ENCODE measurements around the gene AHNAK2.
"Not testable (repeated sequence)": the region's sequence is repeated elsewhere in the genome, so short reads cannot be mapped to it uniquely, and the experiment has no call there.

AHNAK2 gene

GRCh38 chr14:104950021-104950420 is 28.2 kb downstream of the AHNAK2 start:
- DNase-seq: no peak

DNA sequence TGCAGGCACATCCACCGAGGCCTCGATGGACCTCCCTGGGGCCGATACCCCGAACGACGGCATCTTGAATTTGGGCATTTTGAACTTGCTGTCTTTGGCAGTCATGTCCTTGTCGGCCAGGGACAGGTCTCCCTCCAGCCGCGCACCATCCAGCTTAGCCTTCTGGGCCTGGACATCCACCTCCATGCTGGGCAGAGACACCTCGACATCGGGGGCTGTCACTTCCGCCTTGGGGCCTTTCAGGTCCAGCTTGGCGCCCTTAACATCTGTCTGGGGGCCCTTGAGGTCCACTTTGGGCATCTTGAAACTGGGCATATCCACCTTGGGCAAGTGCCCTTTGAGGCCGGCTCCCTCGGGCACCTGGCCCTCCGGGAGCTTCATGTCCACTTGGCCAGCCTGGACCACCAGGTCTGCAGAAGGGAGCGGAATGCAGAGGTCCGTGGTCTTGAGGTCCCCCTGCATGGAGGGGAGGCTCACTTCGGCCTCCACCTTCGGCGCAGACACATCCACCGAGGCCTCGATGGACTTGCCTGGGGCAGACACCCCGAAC is 28.7 kb downstream of the AHNAK2 start:
- not testable (repeated sequence) for DNase-seq

GRCh38 chr14:104948736-104949031 is 29.5 kb downstream of the AHNAK2 start:
- DNase-seq: no peak

DNA sequence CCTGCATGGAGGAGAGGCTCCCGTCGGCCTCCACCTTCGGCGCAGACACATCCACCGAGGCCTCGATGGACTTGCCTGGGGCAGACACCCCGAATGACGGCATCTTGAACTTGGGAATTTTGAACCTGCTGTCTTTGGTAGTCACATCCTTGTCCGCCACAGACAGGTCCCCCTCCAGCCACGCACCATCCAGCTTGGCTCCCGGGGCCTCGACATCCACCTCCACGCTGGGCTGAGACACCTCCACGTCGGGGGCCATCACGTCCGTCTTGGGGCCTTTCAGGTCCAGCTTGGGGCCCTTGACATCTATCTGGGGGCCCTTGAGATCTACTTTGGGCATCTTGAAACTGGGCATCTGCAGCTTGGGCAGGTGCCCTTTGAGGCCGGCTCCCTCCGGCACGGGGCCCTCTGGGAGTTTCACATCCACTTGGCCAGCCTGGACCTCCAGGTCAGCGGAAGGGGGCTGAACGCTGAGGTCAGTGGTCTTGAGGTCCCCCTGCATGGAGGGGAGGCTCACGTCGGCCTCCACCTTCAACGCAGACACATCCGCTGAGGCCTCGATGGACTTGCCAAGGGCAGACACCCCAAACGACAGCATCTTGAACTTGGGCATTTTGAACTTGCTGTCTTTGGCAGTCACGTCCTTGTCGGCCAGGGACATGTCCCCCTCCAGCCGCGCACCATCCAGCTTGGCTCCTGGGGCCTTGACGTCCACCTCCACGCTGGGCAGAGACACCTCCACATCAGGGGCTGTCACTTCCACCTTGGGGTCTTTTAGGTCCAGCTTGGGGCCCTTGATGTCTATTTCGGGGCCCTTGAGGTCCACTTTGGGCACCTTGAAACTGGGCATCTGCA is 30.1 kb downstream of the AHNAK2 start:
- not testable (repeated sequence) for DNase-seq

DNA sequence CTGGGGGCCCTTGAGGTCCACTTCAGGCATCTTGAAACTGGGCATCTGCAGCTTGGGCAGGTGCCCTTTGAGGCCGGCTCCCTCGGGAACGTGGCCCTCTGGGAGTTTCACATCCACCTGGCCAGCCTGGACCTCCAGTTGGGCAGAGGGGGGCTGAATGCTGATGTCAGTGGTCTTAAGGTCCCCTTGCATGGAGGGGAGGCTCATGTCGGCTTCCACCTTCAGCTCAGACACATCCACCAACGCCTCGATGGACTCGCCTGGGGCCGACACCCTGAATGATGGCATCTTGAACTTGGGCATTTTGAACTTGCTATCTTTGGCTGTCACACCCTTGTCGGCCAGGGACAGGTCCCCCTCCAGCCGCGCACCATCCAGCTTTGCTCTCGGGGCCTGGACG is 31.0 kb downstream of the AHNAK2 start:
- DNase-seq: not testable (repeated sequence)

DNA sequence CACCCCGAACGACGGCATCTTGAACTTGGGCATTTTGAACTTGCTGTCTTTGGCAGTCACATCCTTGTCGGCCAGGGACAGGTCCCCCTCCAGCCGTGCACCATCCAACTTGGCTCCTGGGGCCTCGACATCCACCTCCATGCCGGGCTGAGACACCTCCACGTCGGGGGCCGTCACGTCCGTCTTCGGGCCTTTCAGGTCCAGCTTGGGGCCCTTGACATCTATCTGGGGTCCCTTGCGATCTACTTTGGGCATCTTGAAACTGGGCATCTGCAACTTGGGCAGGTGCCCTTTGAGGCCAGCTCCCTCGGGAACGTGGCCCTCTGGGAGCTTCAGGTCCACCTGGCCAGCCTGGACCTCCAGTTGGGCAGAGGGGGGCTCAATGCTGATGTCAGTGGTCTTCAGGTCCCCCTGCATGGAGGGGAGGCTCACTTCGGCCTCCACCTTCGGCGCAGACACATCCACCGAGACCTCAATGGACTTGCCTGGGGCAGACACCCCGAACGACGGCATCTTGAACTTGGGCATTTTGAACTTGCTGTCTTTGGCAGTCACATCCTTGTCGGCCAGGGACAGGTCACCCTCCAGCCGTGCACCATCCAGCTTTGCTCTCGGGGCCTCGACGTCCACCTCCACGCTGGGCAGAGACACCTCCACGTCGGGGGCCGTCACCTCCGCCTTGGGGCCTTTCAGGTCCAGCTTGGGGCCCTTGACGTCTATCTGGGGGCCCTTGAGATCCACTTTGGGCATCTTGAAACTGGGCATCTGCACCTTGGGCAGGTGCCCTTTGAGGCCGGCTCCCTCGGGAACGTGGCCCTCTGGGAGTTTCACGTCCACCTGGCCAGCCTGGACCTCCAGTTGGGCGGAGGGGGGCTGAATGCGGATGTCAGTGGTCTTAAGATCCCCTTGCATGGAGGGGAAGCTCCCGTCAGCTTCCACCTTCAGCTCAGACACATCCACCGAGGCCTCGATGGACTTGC is 31.9 kb downstream of the AHNAK2 start:
- not testable (repeated sequence) for DNase-seq

GRCh38 chr14:104945266-104945665 is 32.9 kb downstream of the AHNAK2 start:
- not testable (repeated sequence) for DNase-seq

DNA sequence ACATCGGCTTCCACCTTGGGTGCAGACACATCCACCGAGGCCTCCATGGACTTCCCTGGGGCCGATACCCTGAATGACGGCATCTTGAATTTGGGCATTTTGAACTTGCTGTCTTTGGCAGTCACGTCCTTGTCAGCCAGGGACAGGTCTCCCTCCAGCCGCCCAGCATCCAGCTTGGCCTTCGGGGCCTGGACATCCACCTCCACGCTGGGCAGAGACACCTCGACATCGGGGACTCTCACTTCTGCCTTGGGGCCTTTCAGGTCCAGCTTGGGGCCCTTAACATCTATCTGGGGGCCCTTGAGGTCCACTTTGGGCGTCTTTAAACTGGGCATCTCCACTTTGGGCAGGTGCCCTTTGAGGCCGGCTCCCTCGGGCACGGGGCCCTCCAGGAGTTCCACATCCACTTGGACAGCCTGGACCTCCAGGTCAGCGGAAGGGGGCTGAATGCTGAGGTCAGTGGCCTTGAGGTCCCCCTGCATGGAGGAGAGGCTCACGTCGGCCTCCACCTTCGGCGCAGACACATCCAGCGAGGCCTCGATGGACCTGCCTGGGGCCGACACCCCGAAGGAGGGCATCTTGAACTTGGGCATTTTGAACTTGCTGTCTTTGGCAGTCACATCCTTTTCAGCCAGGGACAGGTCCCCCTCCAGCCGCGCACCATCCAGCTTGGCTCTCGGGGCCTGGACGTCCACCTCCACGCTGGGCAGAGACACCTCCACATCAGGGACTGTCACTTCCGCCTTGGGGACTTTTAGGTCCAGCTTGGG is 33.6 kb downstream of the AHNAK2 start:
- not testable (repeated sequence) for DNase-seq

- not testable (repeated sequence) for DNase-seq
These were observed 34.2 kb downstream of the AHNAK2 start for GRCh38 chr14:104944016-104944308.

DNA sequence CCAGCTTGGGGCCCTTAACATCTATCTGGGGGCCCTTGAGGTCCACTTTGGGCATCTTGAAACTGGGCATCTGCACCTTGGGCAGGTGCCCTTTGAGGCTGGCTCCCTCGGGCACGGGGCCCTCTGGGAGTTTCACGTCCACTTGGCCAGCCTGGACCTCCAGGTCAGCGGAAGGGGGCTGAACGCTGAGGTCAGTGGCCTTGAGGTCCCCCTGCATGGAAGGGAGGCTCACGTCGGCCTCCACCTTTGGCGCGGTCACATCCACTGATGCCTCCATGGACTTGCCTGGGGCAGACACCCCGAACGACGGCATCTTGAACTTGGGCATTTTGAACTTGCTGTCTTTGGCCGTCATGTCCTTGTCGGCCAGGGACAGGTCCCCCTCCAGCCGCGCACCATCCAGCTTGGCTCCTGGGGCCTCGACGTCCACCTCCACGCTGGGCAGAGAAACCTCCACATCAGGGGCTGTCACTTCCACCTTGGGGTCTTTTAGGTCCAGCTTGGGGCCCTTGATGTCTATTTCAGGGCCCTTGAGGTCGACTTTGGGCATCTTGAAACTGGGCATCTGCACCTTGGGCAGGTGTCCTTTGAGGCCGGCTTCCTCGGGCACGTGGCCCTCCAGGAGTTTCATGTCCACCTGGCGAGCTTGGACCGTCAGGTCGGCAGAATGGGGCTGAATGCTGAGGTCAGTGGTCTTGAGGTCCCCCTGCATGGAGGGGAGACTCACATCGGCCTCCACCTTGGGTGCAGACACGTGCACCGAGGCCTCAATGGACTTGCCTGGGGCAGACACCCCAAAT is 34.8 kb downstream of the AHNAK2 start:
- DNase-seq: not testable (repeated sequence)

DNA sequence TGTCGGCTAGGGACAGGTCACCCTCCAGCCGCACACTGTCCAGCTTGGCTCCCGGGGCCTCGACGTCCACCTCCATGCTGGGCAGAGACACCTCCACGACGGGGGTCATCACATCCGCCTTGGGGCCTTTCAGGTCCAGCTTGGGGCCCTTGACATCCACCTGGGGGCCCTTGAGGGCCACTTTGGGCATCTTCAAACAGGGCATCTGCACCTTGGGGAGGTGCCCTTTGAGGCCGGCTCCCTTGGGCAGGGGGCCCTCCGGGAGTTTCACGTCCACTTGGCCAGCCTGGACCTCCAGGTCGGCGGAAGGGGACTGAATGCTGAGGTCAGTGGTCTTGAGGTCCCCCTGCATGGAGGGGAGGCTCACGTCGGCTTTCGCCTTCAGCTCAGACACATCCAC is 35.6 kb downstream of the AHNAK2 start:
- DNase-seq: no peak

DNA sequence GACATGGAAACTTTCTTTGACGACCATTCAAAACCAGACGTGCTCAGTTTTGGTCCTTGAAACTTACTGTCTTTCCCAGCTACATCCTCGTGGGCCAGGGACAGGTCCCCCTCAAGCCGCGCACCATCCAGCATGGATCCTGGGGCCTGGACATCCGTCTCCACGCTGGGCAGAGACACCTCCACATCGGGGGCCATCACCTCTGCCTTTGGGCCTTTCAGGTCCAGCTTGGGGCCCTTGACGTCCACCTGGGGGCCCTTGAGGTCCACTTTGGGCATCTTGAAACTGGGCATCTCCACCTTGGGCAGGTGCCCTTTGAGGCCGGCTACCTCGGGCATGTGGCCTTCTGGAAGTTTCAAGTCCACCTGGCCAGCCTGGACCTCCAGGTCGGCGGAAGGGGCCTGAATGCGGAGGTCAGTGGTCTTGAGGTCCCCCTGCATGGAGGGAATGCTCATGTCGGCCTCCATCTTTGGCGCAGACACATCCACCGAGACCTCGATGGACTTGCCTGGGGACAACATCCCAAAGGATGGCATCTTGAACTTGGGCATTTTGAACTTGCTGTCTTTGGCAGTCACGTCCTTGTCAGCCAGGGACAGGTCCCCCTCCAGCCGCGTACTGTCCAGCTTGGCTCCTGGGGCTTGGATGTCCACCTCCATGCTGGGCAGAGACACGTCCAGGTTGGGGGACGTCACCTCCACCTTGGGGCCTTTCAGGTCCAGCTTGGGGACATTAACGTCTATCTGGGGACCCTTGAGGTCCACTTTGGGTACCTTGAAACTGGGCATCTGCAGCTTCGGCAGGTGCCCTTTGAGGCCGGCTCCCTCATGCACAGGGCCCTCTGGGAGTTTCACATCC is 36.4 kb downstream of the AHNAK2 start:
- no peak for DNase-seq

DNA sequence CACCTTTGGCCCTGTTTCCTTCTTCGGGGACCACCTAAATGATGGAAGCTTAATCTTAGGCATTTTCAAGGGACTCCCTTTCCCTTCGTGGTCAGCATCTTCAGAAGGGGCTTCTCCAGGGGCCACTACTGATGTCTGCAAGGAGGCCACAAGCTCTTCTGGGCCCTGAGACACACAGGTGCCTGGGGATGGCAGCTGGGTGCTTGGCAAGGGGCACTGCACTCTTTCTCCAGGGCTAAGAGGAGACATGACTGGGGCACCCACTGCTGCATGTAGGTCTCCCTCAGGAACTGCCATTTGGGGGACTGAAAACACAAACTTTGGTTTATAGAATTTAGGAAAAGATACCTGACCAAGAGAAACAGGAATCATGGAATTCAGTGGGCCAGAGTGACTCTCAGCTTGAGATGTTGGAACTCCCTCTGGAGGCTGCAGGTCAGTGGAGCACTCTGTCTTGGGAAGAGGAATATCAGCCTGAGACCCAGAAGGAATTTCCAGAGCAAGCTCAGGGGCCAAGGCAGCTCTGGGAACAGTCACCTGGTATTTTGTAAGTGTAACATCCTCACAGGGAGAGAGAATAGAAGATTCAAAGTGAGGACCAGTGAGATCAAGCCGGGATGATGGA is 37.5 kb downstream of the AHNAK2 start:
- no peak for DNase-seq

GRCh38 chr14:104939666-104940410 is 38.3 kb downstream of the AHNAK2 start:
- DNase-seq: no peak

- no peak for DNase-seq
These were observed 39.2 kb downstream of the AHNAK2 start for GRCh38 chr14:104938960-104939359.

DNA sequence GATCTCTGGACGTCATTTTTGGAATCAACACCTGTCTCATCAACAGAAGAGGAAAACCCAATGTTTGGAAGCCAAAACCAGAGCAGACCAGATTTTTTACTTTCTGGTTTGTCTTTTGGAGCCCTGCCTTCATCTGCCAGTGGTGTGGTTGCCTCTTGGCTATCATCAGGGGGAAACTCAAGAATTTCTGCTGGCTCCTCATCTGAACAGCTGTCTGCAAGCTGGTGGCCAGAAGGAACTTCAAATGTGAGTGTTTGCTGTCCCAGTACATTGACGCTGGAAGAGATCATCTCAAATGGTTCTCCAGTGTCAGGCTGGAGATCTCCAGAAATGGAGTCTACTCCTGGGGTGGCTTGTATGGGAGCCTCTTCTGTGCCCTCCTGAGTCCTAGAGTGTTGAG is 39.7 kb downstream of the AHNAK2 start:
- DNase-seq: no peak

GRCh38 chr14:104937694-104938365 is 40.3 kb downstream of the AHNAK2 start:
- no peak for DNase-seq

DNA sequence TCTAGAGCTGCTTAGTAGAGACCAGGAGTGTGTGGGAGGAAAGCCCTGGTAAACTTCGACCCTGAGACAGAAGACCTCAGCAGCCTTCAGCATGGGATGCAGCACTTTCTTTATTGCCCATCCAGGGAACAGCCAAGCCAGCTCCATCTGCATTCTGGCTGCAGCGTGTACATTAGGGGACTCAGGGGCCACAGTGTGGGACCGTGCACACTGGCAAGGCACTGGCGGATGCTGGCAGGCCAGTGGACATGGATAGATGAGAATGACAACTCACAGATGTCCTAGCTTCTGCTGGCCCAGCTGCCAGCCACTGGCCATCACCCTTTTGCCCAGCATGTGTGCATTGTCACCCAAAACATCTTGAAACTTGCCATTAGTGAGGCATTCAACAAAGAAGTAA is 41.0 kb downstream of the AHNAK2 start:
- no peak for DNase-seq
